A549 (cell line): ENCODE measurements around the gene PPIG.

Source experiments
- ATOH8 ChIP-seq: fragments of 250-450 bp; sonication (Bioruptor Pico); IDR thresholded peaks from 2 replicates; pipeline ENCODE4 v1.5.0; 2020; ENCODE audit warnings: low read depth, mild to moderate bottlenecking, moderate library complexity
- CTCF ChIP-seq: fragments of >200 bp; sonication (Bioruptor Twin); formaldehyde crosslinking; IDR thresholded peaks from 3 replicates; pipeline ENCODE4 v1.5.1; 2016
- EHMT2 ChIP-seq: fragments of 200-600 bp; sonication (generic); IDR thresholded peaks from 2 replicates; pipeline ENCODE4 v1.6.1; 2016; ENCODE audit warnings: antibody characterized with exemption, low read depth, mild to moderate bottlenecking, moderate library complexity
- ELK1 ChIP-seq: fragments of 150-350 bp; IDR thresholded peaks from 2 replicates; pipeline ENCODE4 v1.6.1; 2014; ENCODE audit warnings: low read depth, mild to moderate bottlenecking, low read length
- EP300 ChIP-seq, 2 experiments: fragments of >200 bp; sonication (Bioruptor Twin); formaldehyde crosslinking; IDR thresholded peaks; 2 replicates in 1 of 2; 3 replicates in 1 of 2; pipeline ENCODE4 v1.6.1; 2016 to 2017
- GATA3 ChIP-seq: IDR thresholded peaks from 2 replicates; pipeline ENCODE4 v1.6.1; 2012; ENCODE audit warnings: borderline replicate concordance
- HMGXB4 ChIP-seq: fragments of 250-450 bp; sonication (Bioruptor Pico); IDR thresholded peaks from 2 replicates; pipeline ENCODE4 v1.5.0; 2021; ENCODE audit warnings: mild to moderate bottlenecking, moderate library complexity, borderline replicate concordance
- POLR2A ChIP-seq: IDR thresholded peaks from 2 replicates; pipeline ENCODE4 v1.6.1; 2012; ENCODE audit warnings: mild to moderate bottlenecking, low read length
- RFX5 ChIP-seq: fragments of 450-650 bp; IDR thresholded peaks from 2 replicates; pipeline ENCODE4 v1.7.1; 2014; ENCODE audit warnings: antibody characterized with exemption, mild to moderate bottlenecking, moderate library complexity
- SREBF2 ChIP-seq: fragments of 450-650 bp; IDR thresholded peaks from 2 replicates; pipeline ENCODE4 v1.6.1; 2014; ENCODE audit warnings: mild to moderate bottlenecking, moderate library complexity
- ZFP36 ChIP-seq: fragments of 450-650 bp; IDR thresholded peaks from 2 replicates; pipeline ENCODE4 v1.6.1; 2014; ENCODE audit warnings: borderline replicate concordance; ENCODE audit not compliant: partially characterized antibody

GRCh38 chr2:169670215-169670651 lies 86.1 kb downstream of the PPIG start:
- TF ChIP-seq CTCF = no peak
- TF ChIP-seq RFX5 = no peak
- TF ChIP-seq ZFP36 = no peak
- no peak for TF ChIP-seq POLR2A
- no peak for TF ChIP-seq EP300 (IDR thresholded peaks at IDR 0.05)
- no peak for TF ChIP-seq SREBF2
- no peak for TF ChIP-seq ELK1
- no peak for TF ChIP-seq GATA3
- TF ChIP-seq EHMT2 = no peak
- TF ChIP-seq ATOH8 = no peak
- no peak for TF ChIP-seq HMGXB4 (CRISPR knock-in tag)
